Stimulated activated CD8-positive, alpha-beta memory T cell treated with anti-CD3 and anti-CD28 coated beads, Interleukin-12 subunit alpha, Interleukin-12 subunit beta, amount 100 ng/mL, for 24 hours (primary cell): ENCODE results near the gene PLAAT5.
"Not testable (repeated sequence)": the region's sequence is repeated elsewhere in the genome, so short reads cannot be mapped to it uniquely, and the experiment has no call there.

Source experiments
- DNase-seq: peaks from one replicate; pipeline ENCODE4 v3.0.0-alpha.2; 2020; ENCODE audit errors: extremely low read depth

Gene PLAAT5

DNA sequence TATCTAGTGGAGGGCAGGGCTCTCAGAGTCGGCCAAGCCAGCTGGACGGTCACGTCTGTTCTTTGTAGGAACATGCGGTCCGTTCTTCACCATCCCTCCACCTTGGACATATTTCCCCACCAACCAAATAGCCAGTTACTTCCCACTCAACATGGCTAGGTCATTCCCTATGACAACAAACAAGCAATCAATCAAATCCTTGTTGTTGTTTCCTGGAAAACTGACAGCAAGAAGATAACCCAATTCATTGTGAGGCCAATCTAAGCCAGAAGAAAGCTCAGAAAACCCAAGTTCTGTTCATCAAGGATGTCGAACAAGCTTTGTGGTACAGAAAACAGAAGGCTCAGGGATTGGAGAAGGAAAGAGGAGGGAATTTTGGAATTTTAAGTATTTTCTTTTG, 10.9 kb downstream of the PLAAT5 start:
- no peak for DNase-seq

DNA sequence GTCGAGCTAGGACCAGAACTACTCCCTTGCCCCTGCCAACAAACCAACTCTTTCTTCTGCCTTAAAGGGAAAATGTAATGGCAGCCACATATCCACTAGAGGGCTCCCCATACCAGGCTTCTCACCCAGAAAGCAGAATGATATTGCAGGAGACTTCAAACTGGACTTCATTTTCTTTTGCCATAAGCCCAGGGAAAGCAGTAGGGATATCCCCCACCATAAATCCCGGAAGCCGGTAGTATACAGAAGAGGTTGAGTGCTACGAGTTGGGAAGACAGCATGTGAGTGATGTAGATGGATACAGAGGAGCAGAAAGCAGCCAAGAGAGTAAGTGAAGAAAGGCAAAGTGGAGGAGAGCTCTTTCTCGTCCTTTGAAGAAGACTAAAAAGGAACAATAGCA, 12.1 kb downstream of the PLAAT5 start:
- no peak for DNase-seq

DNA sequence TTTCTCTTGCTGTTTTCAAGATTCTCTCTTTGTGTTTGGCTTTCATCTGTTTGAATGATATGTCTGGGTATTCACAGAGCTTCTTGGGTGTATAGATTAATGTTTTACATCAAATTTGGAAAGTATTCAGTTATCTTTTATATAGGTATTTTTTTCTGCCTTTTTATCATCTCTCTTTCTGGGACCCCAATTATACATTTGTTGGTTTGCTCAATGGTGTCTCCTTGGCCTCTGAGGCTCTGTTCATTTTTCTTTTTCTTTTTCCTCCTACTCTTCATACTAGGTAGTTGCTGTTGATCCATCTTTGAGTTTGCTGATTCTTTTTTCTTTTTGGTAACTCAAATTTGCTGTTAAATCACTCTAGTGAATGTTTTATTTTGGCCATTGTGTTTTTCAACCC, 14.3 kb downstream of the PLAAT5 start:
- DNase-seq = no peak

DNA sequence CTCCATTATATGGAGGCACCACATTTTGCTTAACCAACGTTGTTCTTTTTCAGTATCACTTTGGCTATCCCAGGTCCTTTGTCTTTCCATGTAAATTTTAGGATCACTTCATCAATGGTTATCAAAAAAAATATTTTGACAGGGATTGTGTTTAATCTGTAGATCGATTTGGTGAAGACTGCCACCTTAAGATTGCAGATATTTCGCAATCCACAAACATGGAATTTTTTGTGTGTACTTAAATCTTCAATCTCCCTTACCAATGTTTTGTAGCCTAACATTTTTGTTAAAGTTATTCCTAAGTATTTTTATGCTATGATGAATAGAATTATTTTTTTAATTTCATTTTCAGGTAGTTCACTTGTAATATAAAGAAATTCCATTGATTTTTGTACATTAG, 18.6 kb downstream of the PLAAT5 start:
- no peak for DNase-seq

DNA sequence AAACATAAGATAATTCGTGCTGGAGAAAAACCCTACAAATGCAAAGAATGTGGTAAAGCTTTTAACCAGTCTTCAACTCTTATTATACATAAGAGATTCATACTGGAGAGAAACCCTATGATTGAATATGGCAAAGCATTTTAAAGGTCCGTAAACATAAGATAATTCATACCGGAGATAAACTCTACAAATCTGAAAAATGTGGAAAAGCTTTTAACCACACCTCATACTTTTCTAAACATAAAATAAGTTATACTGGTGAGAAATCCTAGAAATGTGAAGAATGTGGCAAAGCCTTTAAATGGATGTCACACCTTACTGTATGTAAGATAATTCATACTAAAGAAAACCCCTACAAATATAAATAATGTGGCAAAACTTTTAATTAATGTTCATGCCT, 20.7 kb downstream of the PLAAT5 start:
- no peak for DNase-seq

DNA sequence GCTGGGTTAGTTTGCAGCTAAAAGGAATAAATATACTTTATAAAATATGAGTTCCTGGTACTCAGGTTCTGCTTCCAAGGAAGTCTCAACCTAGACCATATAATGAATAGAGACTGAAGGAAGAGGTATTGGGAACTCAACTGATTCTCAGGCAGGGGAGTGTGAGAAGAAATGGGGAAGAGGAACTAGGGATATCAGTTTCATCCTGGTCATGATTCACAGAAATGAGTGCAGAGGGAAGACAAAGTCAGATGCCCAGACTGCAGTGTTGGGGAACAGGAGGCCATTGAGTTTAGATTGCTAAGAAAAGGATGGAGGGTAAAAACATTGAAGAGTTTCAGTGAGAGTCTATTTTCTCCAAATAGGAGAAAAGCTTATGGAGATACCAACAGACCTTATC, 28.8 kb downstream of the PLAAT5 start:
- DNase-seq = no peak

DNA sequence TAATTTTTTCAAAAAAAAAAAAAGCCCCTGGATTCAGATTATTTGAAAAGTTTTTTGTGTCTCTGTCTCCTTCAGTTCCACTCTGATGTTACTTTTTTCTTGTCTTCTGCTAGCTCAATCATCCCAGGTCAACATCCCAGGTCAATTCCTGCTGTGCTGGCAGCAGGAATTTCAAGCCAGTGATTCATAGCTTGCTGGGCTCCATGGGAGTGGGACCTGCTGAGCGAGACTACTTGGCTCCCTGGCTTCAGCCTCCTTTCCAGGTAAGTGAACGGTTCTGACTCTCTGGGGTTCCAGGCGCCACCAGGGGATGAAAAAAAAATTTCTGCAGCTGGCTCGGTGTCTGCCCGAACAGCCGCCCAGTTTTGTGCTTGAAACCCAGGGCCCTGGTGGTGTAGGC, 31.4 kb downstream of the PLAAT5 start:
- DNase-seq = no peak

DNA sequence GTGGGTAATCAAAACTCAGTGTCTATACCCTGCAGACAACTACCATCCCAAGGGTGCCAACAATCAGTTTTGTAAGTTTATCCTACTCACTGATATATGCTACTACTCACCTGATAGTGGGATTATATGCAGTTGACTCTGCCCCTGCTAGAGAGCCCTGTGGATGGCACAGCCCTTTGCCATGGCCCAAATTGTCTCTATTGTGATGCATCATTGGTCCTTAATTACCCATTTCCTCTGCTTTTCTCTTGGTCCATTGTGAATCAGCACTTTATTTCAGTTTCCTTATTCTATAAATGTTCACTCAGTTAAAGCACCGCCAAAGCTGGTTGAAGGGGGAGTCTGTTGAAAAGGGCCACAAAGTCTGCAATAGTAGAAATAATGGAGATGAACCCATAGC, 42.3 kb downstream of the PLAAT5 start:
- no peak for DNase-seq

DNA sequence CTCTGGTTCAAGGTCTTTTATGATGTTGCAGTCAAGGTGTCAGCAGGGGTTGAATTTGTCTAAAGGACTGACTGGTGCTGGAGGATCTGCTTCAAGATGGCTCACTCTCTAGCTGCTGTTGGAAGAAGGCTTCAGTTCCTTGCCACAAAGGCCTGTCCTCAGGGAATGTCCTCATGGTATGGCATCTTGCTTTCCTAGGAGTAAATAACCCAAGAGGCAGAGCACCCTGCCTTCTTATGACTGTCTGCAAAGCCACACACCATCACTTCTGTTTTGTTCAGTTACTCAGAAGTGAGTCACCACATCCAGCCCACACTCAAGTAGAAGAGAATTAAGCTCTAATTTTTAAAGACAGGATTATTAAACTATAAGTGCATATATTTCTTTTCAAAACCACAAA, 45.2 kb downstream of the PLAAT5 start:
- no peak for DNase-seq

DNA sequence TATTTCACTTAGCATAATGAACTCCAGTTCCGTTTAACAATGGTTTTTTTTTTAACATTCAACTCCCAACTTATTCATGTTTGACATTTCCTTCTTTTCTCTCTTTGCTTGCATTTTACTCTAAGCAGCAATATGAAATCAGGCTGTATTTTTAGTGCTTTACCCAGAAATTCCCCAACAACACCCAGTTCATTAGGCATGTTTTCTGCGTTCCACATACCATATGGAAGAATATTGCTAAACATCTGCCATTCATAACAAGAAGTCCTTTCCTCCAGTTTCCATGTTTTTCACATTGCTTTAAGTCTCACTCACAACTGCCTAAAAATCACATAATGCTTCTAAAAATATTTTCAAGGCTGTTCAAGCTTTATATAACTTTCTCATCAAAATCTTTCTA, 45.8 kb downstream of the PLAAT5 start:
- DNase-seq = no peak

DNA sequence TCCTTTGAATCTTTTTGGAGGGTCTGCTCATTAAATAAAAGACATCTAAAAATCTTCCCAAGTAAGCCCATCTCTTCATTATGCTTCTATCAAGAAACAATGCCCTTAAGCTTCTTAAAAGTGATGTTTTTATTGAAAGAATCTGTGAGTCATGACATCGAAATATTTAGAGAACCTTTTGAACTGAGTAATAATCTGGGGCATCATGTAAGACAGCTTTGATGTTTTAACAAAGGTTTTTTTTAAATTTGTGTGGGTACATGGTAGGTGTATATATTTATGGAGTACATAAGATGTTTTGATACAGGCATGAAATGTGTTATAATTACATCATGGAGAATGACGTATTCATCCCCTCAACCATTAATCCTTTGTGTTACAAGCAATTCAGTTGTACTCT, 46.8 kb downstream of the PLAAT5 start:
- DNase-seq = no peak

DNA sequence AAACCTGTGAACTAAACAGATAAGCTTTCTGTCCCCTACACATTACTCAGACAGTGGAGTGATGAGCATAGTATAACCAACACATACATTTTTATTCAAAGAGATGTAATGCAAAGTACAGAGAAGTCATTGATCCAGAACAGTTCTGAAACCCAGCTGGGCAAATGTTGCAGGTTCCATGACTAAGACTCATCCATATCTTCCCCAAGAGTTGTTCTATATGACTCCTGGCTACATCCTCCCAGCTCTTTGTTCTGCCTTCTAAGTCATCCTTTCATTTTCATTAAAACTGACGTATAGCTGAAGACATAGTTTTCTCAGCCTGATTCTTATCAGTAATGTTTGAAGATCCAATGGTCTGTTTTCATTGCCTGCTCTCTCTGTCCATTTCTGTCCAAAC, 47.3 kb downstream of the PLAAT5 start:
- DNase-seq = no peak

DNA sequence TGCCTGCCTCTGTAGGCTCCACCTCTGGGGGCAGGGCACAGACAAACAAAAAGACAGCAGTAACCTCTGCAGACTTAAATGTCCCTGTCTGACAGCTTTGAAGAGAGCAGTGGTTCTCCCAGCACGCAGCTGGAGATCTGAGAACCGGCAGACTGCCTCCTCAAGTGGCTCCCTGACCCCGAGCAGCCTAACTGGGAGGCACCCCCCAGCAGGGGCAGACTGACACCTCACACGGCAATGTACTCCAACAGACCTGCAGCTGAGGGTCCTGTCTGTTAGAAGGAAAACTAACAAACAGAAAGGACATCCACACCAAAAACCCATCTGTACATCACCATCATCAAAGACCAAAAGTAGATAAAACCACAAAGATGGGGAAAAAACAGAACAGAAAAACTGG, 55.1 kb downstream of the PLAAT5 start:
- not testable (repeated sequence) for DNase-seq

DNA sequence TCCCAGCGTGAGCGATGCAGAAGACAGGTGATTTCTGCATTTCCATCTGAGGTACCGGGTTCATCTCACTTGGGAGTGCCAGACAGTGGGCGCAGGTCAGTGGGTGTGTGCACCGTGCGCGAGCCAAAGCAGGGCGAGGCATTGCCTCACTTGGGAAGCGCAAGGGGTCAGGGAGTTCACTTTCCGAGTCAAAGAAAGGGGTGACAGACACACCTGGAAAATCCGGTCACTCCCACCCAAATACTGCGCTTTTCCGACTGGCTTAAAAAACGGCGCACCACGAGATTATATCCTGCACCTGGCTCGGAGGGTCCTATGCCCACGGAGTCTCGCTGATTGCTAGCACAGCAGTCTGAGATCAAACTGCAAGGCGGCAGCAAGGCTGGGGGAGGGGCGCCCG, 55.6 kb downstream of the PLAAT5 start:
- not testable (repeated sequence) for DNase-seq

DNA sequence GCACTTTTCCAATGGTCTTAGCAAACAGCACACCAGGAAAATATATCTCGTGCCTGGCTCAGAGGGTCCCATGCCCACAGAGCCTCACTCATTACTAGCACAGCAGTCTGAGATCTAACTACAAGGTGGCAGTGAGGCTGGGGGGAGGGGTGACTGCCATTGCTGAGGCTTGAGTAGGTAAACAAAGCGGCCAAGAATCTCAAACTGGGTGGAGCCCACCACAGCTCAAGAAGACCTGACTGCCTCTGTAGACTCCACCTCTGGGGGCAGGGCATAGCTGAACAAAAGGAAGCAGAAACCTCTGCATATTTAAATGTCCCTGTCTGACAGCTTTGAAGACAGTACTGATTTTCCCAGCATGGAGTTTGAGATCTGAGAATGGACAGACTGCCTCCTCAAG, 60.2 kb downstream of the PLAAT5 start:
- DNase-seq = not testable (repeated sequence)

DNA sequence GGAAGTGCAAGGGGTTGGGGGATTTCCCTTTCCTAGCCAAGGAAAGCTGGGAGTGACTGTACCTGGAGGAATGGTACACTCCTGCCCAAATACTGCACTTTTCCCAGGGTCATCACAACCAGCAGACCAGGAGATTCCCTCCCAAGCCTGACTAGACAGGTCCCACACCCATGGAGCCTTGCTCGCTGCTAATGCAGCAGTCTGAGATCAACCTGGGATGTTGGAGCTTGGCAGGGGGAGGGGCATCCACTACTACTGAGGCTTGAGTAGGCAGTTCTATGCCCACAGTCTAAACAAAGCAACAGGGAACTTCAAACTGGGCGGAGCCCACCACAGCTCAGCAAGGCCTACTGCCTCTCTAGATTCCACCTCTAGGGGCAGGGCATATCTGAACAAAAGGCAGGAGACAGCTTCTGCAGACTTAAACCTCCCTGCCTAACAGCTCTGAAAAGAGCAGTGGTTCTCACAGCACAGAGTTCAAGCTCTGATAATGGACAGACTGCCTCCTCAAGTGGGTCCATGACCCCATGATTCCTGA, 62.9 kb downstream of the PLAAT5 start:
- no peak for DNase-seq

DNA sequence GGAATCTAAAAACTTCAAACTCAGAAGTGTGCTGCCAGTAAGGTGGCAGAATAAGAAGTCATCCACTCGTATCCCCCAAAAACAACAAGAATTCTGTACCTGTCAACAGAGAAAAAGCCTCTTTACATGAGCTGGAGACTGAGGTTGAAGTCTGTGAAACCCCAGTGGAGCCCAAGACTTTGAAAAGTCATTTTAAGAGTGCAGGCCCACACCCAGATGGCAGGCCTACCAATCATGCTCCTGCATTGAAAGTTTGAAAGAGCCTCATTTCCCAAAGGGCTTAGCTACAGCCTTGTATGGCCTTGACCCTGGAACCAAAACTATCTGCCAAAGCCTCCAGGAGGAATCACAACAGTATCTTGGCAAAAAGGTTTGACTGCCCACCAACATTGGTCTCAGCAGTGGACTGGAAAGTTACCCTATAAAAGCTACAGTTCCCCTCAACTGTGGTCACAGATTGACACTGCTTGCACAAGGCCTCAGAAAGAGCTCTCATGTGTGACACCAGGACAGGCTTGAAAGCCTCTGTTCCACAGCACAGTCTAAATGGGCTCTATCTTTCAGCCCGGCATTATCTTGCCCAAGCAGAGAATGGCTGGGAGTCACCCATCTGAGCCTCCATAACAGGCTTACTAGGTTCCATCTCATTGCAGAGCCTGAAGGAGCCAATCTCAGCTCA, 73.7 kb downstream of the PLAAT5 start:
- DNase-seq = no peak
